Measurements from ENCODE around the gene RNF10. TPM values are rescaled to one million over a fixed set of nuclear protein-coding genes. Genes with fewer than 3 reads are reported as not detected.

Gene RNF10
- total and polyA plus RNA-seq, 2 experiments from 2014 or later = 113 to 149 TPM

GRCh38 chr12:120544691-120545090 is 10.5 kb downstream of the RNF10 start:
- peak overlapping the region; percentile 55; the same call in 1 of the 2 replicates for H3K27ac ChIP-seq (ENCODE audit: low read depth)
- no peaks in the 10 kb centered on the region for H3K9me2 ChIP-seq (ENCODE audit: insufficient read depth)
- H3K4me2 ChIP-seq = no peak overlapping the region
- Mint-ChIP-seq H3K4me1 (peaks cover 2% of the 10 kb centered on the region; the same call in 1 of the 3 replicates), H3K27me3 (ENCODE audit: insufficient read depth, low read depth, poor library complexity) (no peaks in the 10 kb centered on the region), H3K27ac (0 out of 2 replicates have a peak overlapping the region, but pooled peaks have one; percentile 51), H3K9me3 (no peaks in the 10 kb centered on the region), H3K36me3 (ENCODE audit: low read depth) (peaks cover 5% of the 10 kb centered on the region), H3K4me3 (no peak overlapping the region)
- no peaks in the 10 kb centered on the region for H3K27me3 ChIP-seq (ENCODE audit: insufficient read depth)
- peaks cover 99% of the 10 kb centered on the region for H3K79me2 ChIP-seq (replicated peaks; ENCODE audit: insufficient read depth)
- DNase-seq (ENCODE audit: low spot score) = no peak
- peaks cover 22% of the 10 kb centered on the region for H3K36me3 ChIP-seq (ENCODE audit: insufficient read depth)
- H3F3A ChIP-seq (replicated peaks; ENCODE audit: low read depth) = no peaks in the 10 kb centered on the region; the same call in none of the 2 replicates
- no peak for TF ChIP-seq EZH2 (IDR thresholded peaks at IDR 0.05; ENCODE audit: low read depth, unreplicated experiment)
- no peak for TF ChIP-seq JUNB (IDR thresholded peaks at IDR 0.05; ENCODE audit: unreplicated experiment)
- no peak for TF ChIP-seq CTCF (conservative IDR thresholded peaks at IDR 0.05; ENCODE audit: low read depth in 2 of 2)
- TF ChIP-seq STAT1 (IDR thresholded peaks at IDR 0.05; ENCODE audit: unreplicated experiment) = no peak
- TF ChIP-seq CREB1 (CRISPR knock-in tag; IDR thresholded peaks at IDR 0.05; ENCODE audit: low read depth) = no peak
- TF ChIP-seq ZNF331 (CRISPR knock-in tag; IDR thresholded peaks at IDR 0.05; ENCODE audit: low read depth) = no peak
- no peak for TF ChIP-seq ETS1 (IDR thresholded peaks at IDR 0.05)
- no peak for TF ChIP-seq ZNF462 (CRISPR knock-in tag; IDR thresholded peaks at IDR 0.05)
- TF ChIP-seq REST (IDR thresholded peaks at IDR 0.05; ENCODE audit: unreplicated experiment) = no peak
- no peak for TF ChIP-seq POLR2AphosphoS5 (IDR thresholded peaks at IDR 0.05; ENCODE audit: low read depth)
- TF ChIP-seq EZH2phosphoT487 (IDR thresholded peaks at IDR 0.05; ENCODE audit: unreplicated experiment) = no peak
- TF ChIP-seq ZNF114 (CRISPR knock-in tag; IDR thresholded peaks at IDR 0.05) = no peak
- TF ChIP-seq NANOG (IDR thresholded peaks at IDR 0.05; ENCODE audit: borderline replicate concordance) = no peak
- no peak for ATAC-seq
- no peak overlapping the region for H2AFZ ChIP-seq
- H3K4me1 ChIP-seq (ENCODE audit: insufficient read depth) = peaks cover 8% of the 10 kb centered on the region
- H4K20me1 ChIP-seq (replicated peaks; ENCODE audit: insufficient read depth) = peaks cover 70% of the 10 kb centered on the region
- no peak overlapping the region for H3K4me3 ChIP-seq
